ENCODE results near the gene SERINC4. TPM values are rescaled to one million over a fixed set of nuclear protein-coding genes. Genes with fewer than 3 reads are reported as not detected.
"Not testable (repeated sequence)": the region's sequence is repeated elsewhere in the genome, so short reads cannot be mapped to it uniquely, and the experiment has no call there.

SERINC4 gene
- polyA plus RNA-seq, 1 of the 3 experiments (the other 2 are of a cell fraction) = 0.05 TPM

- TF ChIP-seq YY1 (IDR thresholded peaks at IDR 0.05; ENCODE audit: low read depth) (no peak), SMC3 (IDR thresholded peaks at IDR 0.05; ENCODE audit: low read depth, low read length) (no peak), NFIC (IDR thresholded peaks at IDR 0.05; ENCODE audit: borderline replicate concordance) (no peak), CHD2 (IDR thresholded peaks at IDR 0.05; ENCODE audit: low read length, partially characterized antibody) (no peak), USF2 (IDR thresholded peaks at IDR 0.05; ENCODE audit: borderline replicate concordance, low read depth, low read length) (no peak), ZBTB33 (IDR thresholded peaks at IDR 0.05; ENCODE audit: borderline replicate concordance, low read depth) (no peak), GABPA (IDR thresholded peaks at IDR 0.05; ENCODE audit: low read depth) (no peak), MEF2A (IDR thresholded peaks at IDR 0.05; ENCODE audit: borderline replicate concordance, low read depth) (no peak), RAD21 (IDR thresholded peaks at IDR 0.05; ENCODE audit: low read length) (no peak), IRF3 (IDR thresholded peaks at IDR 0.05; ENCODE audit: low read depth, low read length) (no peak), TAF1 (IDR thresholded peaks at IDR 0.05; ENCODE audit: borderline replicate concordance, low read depth, low read length) (no peak), REST (IDR thresholded peaks at IDR 0.05; ENCODE audit: low read depth, low read length) (no peak), MAX (IDR thresholded peaks at IDR 0.05; ENCODE audit: low read depth) (no peak), RXRA (IDR thresholded peaks at IDR 0.05; ENCODE audit: borderline replicate concordance, low read depth) (no peak), RCOR1 (IDR thresholded peaks at IDR 0.05; ENCODE audit: low read length) (no peak), EZH2phosphoT487 (IDR thresholded peaks at IDR 0.05; ENCODE audit: borderline replicate concordance, low read depth) (no peak), RFX5 (IDR thresholded peaks at IDR 0.05; ENCODE audit: low read length) (no peak)
- Histone ChIP-seq H3K4me2 (no peak overlapping the region), H3K4me1 (ENCODE audit: control insufficient read depth in 1 of 2, insufficient read depth in 2 of 2, low read depth in 1 of 2, low read length in 1 of 2) (no peaks in the 10 kb centered on the region), H3K9ac (no peak overlapping the region), H3K79me2 (ENCODE audit: insufficient read depth) (no peaks in the 10 kb centered on the region), H3K27ac (ENCODE audit: low read depth in 2 of 2, low read length in 1 of 2) (no peak overlapping the region), H3K36me3 (replicated peaks in 1 of 2; ENCODE audit: control insufficient read depth in 1 of 2, insufficient read depth in 2 of 2, low read length in 1 of 2) (peaks cover 58 to 80% of the 10 kb centered on the region in 2 experiments), H3K9me3 (no peaks in the 10 kb centered on the region), H3K4me3 (ENCODE audit: low read depth in 2 of 2, low read length in 1 of 2) (no peak overlapping the region), H3K9me2 (no peaks in the 10 kb centered on the region), H2AFZ (ENCODE audit: low read depth) (no peak overlapping the region), H4K20me1 (ENCODE audit: insufficient read depth) (no peaks in the 10 kb centered on the region), H3K27me3 (ENCODE audit: insufficient read depth) (no peaks in the 10 kb centered on the region), H3F3A (replicated peaks; ENCODE audit: insufficient read depth) (peaks cover 24% of the 10 kb centered on the region)
- CTCF ChIA-PET = no interaction called here
- no peak for DNase-seq
- POLR2A ChIA-PET = no interaction called here
- WGBS (ENCODE audit: low lambda C conversion rate) = 89% methylated on average over 5 of the region's 5 CpGs
Observed at GRCh38 chr15:43808435-43808950, 8.5 kb upstream of the SERINC4 start.

GRCh38 chr15:43802676-43803075 is 2.7 kb upstream of the SERINC4 start:
- not testable (repeated sequence) for H4K20me1 ChIP-seq (ENCODE audit: insufficient read depth); H3K4me2 ChIP-seq; H3K27me3 ChIP-seq (ENCODE audit: insufficient read depth); DNase-seq; H3K9me3 ChIP-seq; H3K27ac ChIP-seq (ENCODE audit: low read depth in 2 of 2, low read length in 1 of 2); H3K4me3 ChIP-seq (ENCODE audit: low read depth in 2 of 2, low read length in 1 of 2); H3K9me2 ChIP-seq; H3K9ac ChIP-seq; H2AFZ ChIP-seq (ENCODE audit: low read depth)
- H3K79me2 ChIP-seq (ENCODE audit: insufficient read depth) = peaks cover 28% of the 10 kb centered on the region
- WGBS (ENCODE audit: low lambda C conversion rate) = 98% methylated on average over 7 of the region's 7 CpGs
- CTCF ChIA-PET = interaction anchor here (0.7 to 0.9 kb wide), 2 partner anchors 20 to 98 kb away, joined by 3 to 4 read pairs; no protein-coding TSS in a partner anchor
- H3K36me3 ChIP-seq (replicated peaks in 1 of 2; ENCODE audit: control insufficient read depth in 1 of 2, insufficient read depth in 2 of 2, low read length in 1 of 2) = peaks cover 37 to 48% of the 10 kb centered on the region in 2 experiments
- peaks cover 29% of the 10 kb centered on the region for H3F3A ChIP-seq (replicated peaks; ENCODE audit: insufficient read depth)
- POLR2A ChIA-PET = interaction anchor here (0.6 kb wide), 1 partner anchor 46 kb away, joined by 5 read pairs; no protein-coding TSS in a partner anchor
- peaks cover 0 to 13% of the 10 kb centered on the region in 2 experiments; a peak in 3 of 4 replicates for H3K4me1 ChIP-seq (ENCODE audit: control insufficient read depth in 1 of 2, insufficient read depth in 2 of 2, low read depth in 1 of 2, low read length in 1 of 2)
